HL-60 (cell line): ENCODE results near the gene PIAS2.
"Not testable (repeated sequence)": the region's sequence is repeated elsewhere in the genome, so short reads cannot be mapped to it uniquely, and the experiment has no call there.

ENCODE experiments used
- DNase-seq, 2 experiments: peaks; one replicate each; pipeline ENCODE4 v3.0.0-alpha.2; 2010 to 2020; ENCODE audit warnings: low read depth in 1 of 2, low spot score in 1 of 2
- H3K27ac ChIP-seq: fragments of 250-450 bp; sonication (Bioruptor Pico); replicated peaks from 2 replicates; pipeline ENCODE4 v1.5.1; 2020; ENCODE audit warnings: mild to moderate bottlenecking, moderate library complexity
- H3K27me3 ChIP-seq: fragments of 250-450 bp; sonication (Bioruptor Pico); 2 replicates; pipeline ENCODE4 v1.5.1; 2021; ENCODE audit warnings: mild to moderate bottlenecking, moderate library complexity; ENCODE audit not compliant: insufficient read depth, poor library complexity, severe bottlenecking
- H3K4me3 ChIP-seq: replicated peaks from 2 replicates; pipeline ENCODE4 v1.5.1; 2011; ENCODE audit warnings: mild to moderate bottlenecking, control low read depth, low read length; ENCODE audit not compliant: insufficient read depth
- GABPA ChIP-seq: IDR thresholded peaks from 2 replicates; pipeline ENCODE4 v1.6.1; 2012; ENCODE audit warnings: low read depth
- POLR2AphosphoS5 ChIP-seq: IDR thresholded peaks from 2 replicates; pipeline ENCODE4 v1.6.1; 2012; ENCODE audit warnings: low read depth
- REST ChIP-seq: IDR thresholded peaks from 2 replicates; pipeline ENCODE4 v1.6.1; 2012; ENCODE audit warnings: low read depth; ENCODE audit not compliant: insufficient replicate concordance
- SPI1 ChIP-seq: IDR thresholded peaks from 2 replicates; pipeline ENCODE4 v1.6.1; 2012; ENCODE audit warnings: low read depth, mild to moderate bottlenecking, borderline replicate concordance
- TF ChIP-seq, protein P1 (sequence below): IDR thresholded peaks from one replicate; pipeline ENCODE4 v1.5.1; 2011; ENCODE audit warnings: low read length, control low read depth, inconsistent platforms; ENCODE audit not compliant: insufficient read depth

PIAS2 gene

GRCh38 chr18:46842583-46842982 is 74.7 kb downstream of the PIAS2 start:
- no peaks in the 10 kb centered on the region for H3K27me3 ChIP-seq
- TF ChIP-seq, protein P1, sequence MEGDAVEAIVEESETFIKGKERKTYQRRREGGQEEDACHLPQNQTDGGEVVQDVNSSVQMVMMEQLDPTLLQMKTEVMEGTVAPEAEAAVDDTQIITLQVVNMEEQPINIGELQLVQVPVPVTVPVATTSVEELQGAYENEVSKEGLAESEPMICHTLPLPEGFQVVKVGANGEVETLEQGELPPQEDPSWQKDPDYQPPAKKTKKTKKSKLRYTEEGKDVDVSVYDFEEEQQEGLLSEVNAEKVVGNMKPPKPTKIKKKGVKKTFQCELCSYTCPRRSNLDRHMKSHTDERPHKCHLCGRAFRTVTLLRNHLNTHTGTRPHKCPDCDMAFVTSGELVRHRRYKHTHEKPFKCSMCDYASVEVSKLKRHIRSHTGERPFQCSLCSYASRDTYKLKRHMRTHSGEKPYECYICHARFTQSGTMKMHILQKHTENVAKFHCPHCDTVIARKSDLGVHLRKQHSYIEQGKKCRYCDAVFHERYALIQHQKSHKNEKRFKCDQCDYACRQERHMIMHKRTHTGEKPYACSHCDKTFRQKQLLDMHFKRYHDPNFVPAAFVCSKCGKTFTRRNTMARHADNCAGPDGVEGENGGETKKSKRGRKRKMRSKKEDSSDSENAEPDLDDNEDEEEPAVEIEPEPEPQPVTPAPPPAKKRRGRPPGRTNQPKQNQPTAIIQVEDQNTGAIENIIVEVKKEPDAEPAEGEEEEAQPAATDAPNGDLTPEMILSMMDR, result no peak
- TF ChIP-seq POLR2AphosphoS5 (no peak), SPI1 (no peak), GABPA (no peak), REST (no peak)
- H3K4me3 ChIP-seq, result no peak overlapping the region
- H3K27ac ChIP-seq, result no peak overlapping the region
- DNase-seq, result no peak

GRCh38 chr18:46833899-46834298 is 83.4 kb downstream of the PIAS2 start:
- no peak for TF ChIP-seq GABPA
- TF ChIP-seq SPI1, result no peak
- TF ChIP-seq, protein P1, result no peak
- no peak for TF ChIP-seq POLR2AphosphoS5
- no peak for TF ChIP-seq REST
- no peak overlapping the region for H3K4me3 ChIP-seq
- H3K27me3 ChIP-seq, result no peaks in the 10 kb centered on the region
- H3K27ac ChIP-seq, result no peak overlapping the region
- DNase-seq, result no peak

- TF ChIP-seq REST (no peak), POLR2AphosphoS5 (no peak), SPI1 (no peak), GABPA (no peak)
- TF ChIP-seq, protein P1, result no peak
- H3K4me3 ChIP-seq, result no peak overlapping the region
- H3K27ac ChIP-seq, result no peak overlapping the region
- H3K27me3 ChIP-seq, result no peaks in the 10 kb centered on the region
- DNase-seq, result no peak
Measured at GRCh38 chr18:46832849-46833248, 84.5 kb downstream of the PIAS2 start.

DNA sequence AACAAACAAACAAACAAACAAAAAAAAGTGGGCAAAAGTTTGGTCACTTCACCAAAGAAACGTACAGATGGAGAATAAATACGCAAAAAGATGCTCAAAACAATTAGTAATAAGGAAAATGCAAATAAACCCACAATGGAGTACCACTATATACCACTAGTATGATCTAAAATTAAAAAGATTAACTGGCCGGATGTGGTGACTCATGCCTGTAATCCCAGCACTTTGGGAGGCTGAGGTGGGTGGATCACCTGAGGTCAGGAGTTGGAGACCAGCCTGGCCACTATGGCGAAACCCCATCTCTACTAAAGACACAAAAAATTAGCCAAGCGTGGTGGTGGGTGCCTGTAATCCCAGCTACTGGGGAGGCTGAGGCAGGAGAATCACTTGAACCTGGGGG is 84.9 kb downstream of the PIAS2 start:
- H3K27ac ChIP-seq, DNase-seq: not testable (repeated sequence)

More for the DNA sequence above, 84.9 kb downstream of the PIAS2 start:
- not testable (repeated sequence) for H3K4me3 ChIP-seq, H3K27me3 ChIP-seq
